Left forelimb (tissue), 1 donor: ENCODE results near the gene DOP1A.
"Not testable (repeated sequence)": the region's sequence is repeated elsewhere in the genome, so short reads cannot be mapped to it uniquely, and the experiment has no call there.

Experiments
- DNase-seq: peaks from one replicate; pipeline ENCODE4 v3.0.0-alpha.2; 2018; ENCODE audit warnings: low spot score

Gene DOP1A

GRCh38 chr6:83151114-83151513, 83.6 kb downstream of the DOP1A start:
- DNase-seq = no peak

DNA sequence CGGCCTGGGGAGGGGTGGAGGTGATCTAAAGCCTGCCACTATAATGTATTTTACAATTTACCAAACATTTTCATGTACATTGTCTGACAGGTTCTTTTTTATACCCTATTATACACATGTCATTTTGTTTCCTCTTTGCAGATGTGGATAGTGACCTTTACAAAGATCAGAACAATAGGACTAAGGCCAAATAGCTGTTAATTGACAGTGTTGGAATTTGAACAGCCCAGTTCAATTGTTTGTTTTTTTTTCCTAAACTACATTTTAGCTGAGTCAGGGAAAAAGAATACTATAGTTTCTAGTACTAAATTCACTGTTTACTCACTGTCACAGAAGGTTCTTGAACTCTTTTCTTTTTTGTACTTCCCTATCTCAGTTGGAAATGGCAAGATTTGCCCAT, 85.4 kb downstream of the DOP1A start:
- DNase-seq = no peak

DNA sequence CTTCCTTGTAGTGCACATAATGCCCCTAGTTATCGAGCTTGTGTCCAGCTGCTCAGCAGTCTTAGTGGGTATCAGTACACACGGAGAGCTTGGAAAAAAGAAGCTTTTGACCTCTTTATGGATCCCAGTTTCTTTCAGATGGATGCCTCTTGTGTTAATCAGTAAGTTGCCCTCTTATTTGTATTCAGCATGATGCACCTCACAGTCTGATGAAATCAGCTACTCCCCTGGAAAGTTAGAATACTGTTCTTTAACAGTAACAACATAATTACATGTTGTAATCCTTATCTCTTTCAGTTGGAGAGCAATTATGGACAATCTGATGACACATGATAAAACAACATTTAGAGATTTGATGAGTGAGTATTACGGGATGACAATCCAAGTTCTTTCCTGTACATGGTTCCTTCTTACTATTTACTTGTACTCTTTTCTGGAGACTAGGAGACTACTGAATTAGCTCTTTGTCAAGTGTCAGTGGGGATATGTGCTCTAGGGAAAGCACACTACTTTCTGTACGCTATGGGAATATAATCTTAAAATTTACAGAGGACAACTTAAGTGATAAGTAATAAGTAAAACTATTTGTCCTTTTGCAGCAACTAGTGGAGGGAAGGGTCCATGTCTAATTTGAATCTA, 86.5 kb downstream of the DOP1A start:
- no peak for DNase-seq

DNA sequence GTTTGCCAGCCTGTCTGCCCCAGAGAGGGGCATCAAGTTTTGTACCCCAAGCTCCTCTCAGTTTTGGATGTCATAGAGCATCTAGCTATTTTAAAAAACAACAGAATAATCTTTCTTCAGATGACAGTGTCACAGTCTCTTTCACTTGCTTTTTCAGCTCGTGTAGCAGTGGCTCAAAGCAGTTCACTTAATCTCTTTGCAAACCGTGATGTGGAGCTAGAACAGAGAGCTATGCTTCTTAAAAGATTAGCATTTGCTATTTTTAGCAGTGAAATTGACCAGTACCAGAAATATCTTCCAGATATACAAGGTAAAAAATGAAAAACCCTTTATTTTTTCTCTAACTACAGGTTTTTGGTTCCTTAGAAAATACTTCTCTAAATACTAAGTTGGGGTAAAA, 88.3 kb downstream of the DOP1A start:
- no peak for DNase-seq

GRCh38 chr6:83160167-83160566, 92.7 kb downstream of the DOP1A start:
- no peak for DNase-seq

DNA sequence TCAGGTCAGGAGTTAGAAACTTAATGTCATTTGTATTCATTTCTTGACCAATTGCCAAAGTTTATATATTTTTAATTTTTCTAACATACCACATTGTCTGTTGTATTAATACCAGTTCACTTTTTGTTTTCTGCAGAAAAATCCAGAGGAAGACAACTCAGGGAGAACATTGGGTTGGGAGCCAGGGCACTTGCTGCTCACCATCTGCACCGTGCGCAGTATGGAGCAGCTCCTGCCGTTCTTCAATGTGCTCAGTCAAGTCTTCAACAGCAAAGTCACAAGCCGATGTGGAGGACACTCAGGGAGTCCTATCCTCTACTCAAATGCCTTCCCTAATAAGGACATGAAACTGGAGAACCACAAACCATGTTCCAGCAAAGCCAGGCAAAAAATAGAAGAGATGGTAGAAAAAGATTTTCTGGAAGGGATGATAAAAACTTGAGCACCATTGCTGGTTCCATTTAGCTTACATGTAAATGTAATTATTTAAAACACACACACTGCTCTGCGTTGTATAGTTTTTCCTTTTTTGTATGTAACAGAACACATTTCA, 100.3 kb downstream of the DOP1A start:
- DNase-seq = no peak

DNA sequence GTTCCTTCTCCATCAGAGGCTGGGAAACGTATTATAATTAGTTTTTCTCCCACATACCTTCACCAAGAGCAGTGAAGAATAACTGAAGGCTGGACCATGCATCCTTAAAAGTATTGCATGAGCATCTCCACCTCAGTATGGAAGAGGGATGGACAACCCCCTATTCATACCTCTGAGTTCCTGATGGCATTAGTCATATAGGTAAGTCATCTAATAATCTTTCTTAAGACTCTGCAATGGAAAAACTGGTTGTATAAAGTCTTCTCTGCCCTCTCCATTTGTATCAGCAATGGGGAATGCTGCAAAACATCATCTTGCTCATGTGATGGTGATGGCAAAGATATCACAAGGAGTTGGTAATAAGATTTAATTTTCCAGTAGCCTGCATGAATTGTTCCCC, 101.1 kb downstream of the DOP1A start:
- DNase-seq = no peak

DNA sequence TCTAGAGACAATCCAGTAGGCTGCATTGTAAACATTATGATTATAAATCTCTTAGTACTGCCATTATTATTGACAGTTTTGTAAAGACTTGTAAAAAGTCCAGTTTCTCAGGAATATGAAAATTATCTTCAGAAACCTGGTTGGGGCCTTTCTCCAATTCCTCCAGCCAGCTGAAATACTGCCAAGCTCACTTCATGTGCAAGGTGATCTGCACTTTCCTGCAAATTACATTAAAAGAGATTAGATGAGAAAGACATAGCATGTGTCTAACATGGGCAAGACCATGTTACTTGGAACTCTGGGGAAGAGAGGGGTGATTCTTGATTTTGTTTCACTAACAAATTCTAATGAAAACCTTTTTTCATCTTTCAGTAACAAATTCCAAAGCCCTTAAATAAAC, 101.6 kb downstream of the DOP1A start:
- no peak for DNase-seq

- DNase-seq = no peak
These were observed 102.0 kb downstream of the DOP1A start for GRCh38 chr6:83169511-83169910.

DNA sequence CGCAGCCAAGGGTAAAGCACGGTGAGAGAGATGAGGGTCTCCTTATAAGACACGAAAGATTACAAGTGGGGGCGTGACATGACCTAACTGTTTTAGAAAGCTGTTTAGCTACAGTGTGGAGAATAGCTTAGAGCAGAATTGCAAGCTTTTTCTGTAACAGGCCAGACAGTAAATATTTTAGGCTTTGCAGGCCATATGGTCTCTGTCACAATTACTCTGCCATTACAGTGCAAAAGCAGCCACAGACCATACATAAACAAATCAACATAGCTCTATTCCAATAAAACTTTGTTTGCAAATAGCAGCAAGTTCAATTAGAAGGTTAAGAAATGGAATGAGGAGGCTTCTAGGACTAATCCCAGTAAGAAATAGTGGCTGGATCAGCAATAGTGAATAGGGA, 108.8 kb downstream of the DOP1A start:
- DNase-seq = no peak

DNA sequence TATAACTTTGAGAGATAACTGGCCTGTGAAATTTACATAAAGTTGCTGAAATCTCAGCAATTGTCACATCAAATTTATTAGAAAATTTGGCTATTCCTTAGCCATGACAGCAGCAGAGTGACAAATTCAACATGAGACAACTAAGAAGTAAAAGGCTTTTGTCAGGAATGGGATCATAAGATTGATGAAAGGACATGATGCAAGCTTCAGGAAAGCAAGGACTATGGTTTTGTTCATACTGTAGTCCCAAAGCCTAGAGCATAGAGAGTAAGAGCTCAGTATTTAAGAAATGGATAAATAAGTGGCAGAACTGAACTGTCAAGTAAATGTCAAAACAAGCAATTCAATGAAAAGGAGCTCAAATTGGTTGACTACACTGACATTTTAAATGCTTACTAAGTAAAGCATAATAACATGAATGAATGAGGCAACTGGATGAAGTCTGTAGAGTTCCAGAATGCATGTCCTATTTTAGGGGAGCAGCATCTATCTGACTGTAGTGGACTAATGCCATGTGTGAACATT, 113.0 kb downstream of the DOP1A start:
- DNase-seq = no peak

DNA sequence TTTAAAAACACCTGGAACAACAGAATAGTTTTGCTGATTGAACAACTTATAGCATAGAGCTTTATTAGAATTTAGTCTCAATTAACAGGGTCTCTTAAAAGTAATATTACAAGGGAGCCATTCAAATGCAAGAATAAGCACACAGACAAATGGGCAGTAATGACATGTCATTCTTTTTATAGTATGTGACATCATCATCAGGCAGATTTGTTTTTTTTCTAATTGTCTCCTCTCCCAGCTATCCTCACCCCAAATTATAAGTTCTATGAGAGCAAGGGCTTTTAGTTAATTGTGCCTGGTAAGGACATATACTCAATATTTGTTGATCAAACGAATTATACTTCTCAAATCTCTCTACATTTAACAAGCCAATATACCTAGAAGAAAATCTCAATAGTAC, 114.6 kb downstream of the DOP1A start:
- DNase-seq = no peak

- DNase-seq = no peak
These were observed 115.8 kb downstream of the DOP1A start for GRCh38 chr6:83183082-83183828.

DNA sequence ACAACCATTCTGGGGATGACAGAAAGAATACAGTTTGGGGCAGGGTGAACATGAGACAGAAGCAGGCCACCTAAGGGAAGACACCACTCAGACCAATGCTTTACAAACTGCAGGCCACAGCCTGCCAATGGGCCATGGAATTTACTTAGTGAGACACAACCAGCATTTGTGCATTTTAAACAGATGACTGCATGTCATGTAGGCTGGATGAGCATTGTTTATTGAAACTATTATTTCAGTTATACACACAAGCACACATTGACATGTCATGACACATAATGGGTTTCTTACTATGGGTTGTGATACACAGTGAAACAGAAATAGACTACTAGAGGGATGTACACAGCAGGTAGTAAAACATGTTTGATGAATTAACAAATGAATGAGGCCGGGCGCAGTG, 117.6 kb downstream of the DOP1A start:
- DNase-seq = no peak

- no peak for DNase-seq
These were observed 121.0 kb downstream of the DOP1A start for GRCh38 chr6:83188501-83188900.

- DNase-seq = no peak
These were observed 123.2 kb downstream of the DOP1A start for GRCh38 chr6:83190626-83191025.

GRCh38 chr6:83191974-83192373, 124.5 kb downstream of the DOP1A start:
- not testable (repeated sequence) for DNase-seq

DNA sequence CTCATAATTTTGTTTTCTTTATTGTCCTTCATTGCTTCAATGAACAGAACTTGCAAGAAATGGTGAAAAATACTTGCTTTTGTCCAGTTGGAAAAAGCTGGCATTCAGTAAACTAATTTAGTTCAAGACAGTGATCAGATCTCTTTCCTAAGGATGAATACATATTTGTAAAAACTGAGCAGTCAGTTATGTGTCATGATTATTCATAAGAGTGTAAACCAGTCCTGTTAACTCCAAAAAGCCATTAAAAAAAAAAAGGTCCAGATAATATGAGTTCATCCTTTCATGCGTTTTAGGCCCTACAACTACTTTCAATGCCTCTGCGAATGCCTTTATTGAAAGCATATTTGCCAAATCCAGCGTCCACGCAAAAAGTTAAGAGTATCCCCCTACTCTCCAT, 125.0 kb downstream of the DOP1A start:
- DNase-seq = no peak

- DNase-seq = peak; percentile 94
These were observed 125.6 kb downstream of the DOP1A start, which contains the start of the genes PGM3 and RWDD2A for GRCh38 chr6:83192871-83193746. TSS of gene PGM3 (minus strand) at chr6:83193265. CDS start at chr6:83191012, 2,253 bp downstream. TSS of gene RWDD2A (plus strand) at chr6:83193357. CDS start at chr6:83194452, 1,095 bp downstream.

DNA sequence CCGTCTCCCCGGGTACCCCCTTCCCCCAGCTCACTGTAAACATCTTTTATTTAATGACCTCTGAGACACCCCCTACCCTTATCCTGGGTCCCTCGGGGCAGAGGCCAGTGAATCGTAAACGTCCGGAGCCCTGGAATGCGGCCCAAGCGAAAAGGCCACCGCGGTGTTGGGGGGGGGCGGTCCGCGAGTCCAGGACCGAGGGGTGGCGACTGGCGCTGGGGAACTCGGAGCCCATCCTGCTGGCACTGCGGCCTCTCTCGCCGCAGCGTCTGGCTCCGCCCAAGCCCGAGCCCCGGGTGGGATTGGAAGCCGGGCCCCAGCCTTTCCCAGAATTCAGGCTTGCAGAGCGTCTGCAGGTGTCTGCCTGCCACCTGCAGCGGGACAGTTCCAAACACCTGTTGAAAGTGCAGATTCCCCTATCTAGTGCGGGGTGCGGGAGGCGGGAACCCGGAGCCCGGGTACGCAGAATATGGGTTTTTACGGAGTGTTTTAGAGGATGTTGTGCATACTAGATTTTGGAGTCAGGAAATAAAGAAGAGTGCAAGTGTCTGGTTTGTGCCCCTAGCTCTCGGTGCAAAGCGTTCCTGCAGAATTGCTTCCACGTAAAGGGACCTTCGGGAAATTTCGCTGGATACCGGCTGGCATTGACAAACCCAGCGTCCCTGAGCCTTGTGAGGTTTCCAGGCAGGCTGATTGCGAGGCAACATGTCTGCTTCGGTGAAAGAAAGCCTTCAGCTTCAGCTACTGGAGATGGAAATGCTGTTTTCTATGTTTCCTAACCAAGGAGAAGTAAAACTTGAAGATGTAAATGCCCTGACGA, 126.5 kb downstream of the DOP1A start:
- peak; percentile 73 for DNase-seq

DNA sequence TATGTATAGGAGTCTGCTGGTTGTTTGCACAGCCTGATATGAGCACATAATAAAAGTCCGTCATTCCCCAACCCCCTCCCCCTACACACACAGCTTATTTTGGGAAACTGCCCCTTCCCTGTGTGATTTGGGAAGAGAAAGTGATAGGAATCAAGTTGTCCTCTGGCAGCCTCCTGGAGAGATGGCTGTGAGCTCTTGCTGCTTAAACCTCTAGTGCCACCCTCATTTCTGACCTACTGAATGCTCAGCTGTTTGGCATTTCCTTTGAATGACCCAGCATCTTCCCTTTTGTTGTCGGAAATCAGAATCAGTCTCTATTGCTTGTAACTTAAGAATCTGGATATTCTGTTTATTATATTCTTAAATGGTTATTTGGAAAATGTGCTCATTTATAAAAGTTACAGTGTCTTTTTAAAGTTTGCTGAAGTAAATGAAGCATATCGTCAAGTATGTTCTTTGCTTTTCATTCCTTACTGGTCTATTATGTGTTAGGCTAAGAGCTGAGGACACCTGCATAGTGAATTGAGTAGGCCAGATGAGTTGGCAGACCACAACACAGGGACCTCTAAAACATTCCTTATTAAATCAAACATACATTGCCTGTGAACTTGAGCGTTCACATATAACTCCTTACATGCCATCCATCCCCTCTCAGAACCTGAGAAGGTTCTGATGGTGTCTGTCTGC, 131.2 kb downstream of the DOP1A start:
- no peak for DNase-seq
